Measurements from ENCODE around the gene LTO1.

The LTO1 gene

GRCh38 chr11:69656536-69657455, 18.4 kb downstream of the LTO1 start:
- no peak for DNase-seq

DNA sequence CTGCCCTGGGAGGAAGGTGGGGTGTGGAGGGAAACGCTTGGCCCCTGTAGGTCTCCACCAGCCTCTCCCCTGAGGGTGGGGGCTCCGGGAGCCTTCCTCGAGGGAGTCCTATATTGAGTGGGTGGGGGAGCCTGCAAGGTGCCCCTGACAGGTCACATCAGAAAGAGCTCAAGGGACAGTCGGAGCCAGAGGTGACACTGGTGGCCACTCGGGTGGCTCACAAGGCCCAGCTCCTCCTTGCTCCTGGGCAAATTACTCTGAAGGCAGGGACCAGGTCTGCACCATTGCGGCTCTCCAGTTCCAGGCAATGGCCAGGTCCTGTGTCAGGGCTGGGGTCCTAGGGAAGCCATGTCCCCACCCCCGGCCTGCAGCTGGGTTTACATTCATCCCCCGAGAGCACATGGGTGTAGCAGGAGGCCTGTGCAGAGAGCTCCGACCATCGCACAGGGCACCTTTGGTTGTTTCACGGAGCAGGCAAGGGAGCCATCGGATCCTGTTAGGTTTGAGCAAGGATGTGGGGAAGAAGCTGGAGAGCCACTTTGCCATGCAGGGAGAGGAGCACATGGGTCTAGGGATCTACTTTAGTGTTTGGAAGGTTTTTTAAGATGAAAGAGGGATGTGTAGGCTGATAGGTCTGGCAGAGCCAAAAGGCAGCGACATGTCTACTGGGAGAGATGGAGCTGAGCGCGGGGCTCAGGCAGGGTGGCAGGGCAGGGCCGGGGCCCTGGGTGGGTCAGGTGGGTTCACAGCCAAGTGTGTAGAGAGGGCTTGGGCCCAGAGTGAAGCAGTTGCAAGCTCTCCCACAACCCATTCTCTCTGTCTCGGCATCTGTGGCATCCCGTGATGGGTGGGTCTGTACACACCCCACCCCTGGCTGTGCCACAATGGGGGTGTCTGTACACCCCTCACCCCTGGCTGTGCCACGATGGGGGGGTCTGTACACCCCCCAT, 19.4 kb downstream of the LTO1 start:
- no peak for DNase-seq

DNA sequence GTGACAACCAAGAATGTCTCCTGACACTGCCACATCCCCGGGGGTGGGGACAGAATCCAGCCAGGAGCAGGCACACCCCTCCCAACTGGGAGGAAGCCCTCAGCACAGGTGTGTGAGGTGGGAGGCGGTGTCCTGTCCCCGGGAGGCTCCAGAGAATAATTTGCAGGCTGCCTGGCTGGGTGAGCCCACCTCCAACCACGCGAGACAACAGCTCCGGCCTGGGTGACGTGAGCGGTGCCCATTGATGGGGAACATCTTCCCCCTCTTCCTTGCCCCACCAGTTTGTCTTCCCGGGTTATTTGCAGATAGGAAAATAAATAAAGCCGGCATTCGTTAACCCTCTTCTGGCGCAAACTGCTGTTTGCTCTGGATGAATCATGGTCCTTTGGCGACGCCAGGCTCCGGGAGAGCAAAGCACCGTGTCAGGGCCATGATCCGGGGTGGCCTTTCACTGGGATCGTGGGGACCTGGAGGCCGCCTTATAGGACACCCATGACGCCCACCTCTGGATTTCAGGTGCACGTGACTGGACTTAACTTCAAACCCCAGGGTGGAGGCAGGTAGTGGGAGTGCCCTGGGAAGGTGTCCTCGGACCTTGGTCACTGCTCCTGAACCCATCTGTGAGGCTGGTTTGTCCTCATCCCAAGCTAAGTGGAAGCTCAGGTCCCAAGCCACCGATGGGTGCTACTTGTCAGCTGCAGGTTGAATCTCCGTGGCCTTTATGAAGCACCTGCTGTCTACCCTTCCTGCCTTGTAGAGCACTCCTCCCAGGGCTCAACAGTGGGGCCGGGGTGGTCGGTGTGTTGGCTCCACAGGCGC, 20.3 kb downstream of the LTO1 start:
- DNase-seq = no peak

DNA sequence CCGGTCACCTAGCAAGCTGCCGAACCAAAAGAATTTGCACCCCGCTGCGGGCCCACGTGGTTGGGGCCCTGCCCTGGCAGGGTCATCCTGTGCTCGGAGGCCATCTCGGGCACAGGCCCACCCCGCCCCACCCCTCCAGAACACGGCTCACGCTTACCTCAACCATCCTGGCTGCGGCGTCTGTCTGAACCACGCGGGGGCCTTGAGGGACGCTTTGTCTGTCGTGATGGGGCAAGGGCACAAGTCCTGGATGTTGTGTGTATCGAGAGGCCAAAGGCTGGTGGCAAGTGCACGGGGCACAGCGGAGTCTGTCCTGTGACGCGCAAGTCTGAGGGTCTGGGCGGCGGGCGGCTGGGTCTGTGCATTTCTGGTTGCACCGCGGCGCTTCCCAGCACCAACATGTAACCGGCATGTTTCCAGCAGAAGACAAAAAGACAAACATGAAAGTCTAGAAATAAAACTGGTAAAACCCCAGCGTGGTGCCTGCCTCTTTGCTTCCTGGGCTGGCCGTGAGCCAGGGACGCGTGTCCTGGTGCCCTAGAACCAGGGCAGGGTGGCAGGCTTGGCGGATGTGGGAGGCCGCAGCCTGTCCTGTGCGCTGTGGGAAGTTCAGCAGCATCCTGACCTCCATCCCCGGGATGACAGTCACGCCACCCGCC, 21.0 kb downstream of the LTO1 start:
- DNase-seq = no peak

- DNase-seq = no peak
These were observed 21.7 kb downstream of the LTO1 start for GRCh38 chr11:69653406-69653960.

DNA sequence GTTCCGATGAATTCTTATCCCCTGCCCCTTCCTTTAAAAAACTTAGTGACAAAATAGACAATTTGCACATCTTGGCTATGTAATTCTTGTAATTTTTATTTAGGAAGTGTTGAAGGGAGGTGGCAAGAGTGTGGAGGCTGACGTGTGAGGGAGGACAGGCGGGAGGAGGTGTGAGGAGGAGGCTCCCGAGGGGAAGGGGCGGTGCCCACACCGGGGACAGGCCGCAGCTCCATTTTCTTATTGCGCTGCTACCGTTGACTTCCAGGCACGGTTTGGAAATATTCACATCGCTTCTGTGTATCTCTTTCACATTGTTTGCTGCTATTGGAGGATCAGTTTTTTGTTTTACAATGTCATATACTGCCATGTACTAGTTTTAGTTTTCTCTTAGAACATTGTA, 22.2 kb downstream of the LTO1 start:
- no peak for DNase-seq

GRCh38 chr11:69651834-69652620, 23.1 kb downstream of the LTO1 start:
- DNase-seq = no peak

- DNase-seq = no peak
These were observed 24.3 kb downstream of the LTO1 start for GRCh38 chr11:69650832-69651344.

- DNase-seq = no peak
These were observed 24.9 kb downstream of the LTO1 start for GRCh38 chr11:69650081-69650831.

DNA sequence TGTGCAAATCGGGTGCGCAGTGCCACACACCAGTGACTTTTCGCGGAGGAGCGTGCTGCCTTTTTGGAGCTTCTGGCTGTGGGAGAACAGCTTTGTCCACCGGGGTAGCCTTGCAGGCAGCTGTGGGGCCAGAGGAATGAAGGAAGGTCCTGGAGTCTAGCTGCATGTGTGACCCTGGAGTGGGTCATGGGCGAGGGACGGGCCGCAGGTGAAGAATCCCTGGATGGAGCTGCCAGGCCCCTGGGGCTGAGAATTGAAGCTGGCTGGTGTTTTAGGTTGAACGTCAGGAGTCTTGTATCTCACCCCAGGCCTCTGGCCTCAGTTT, 25.6 kb downstream of the LTO1 start:
- no peak for DNase-seq

DNA sequence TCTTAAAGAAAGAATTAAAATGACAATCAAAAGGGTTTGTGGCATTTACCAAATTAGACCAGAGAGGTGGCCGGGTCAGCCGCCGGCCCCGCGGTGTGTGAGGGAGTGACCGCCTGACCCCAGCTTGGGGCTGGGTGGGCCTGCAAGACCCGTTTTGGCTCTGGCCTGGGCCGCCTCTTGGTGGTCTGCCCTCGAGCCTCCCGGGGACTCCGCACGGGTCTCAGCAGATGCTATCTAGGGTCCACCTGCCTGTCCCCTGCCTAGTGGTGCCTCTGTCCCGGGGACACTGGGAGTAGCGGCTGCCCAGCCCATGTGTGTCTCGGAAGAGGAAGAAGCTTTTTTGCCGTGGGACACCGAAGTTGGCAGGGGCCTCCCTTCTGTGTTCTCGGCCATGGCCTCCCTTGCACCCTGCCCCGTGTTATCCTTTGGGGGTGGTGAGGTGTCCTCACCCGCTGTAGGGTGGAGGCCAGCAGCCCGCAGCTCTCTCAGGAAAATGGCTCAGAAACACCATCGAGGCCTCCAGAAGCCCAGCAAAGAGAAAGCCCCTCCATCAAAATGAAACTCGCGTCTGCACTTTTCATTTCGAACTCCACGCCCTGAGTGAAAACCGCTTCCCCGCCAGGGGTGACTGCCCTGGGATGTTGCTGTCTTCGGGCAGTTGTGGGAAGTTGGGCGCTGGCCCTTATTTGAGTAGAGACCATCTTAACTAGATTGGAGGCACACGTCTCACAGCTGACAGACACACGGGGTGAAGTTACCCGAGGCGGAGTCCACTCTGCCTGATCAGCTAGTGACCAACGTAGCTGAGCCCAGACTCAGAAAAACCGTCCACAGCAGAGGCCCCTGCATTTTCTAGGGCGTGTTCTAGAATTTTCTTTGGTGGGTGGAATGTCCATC, 26.2 kb downstream of the LTO1 start:
- DNase-seq = no peak

GRCh38 chr11:69647761-69648497, 27.2 kb downstream of the LTO1 start:
- no peak for DNase-seq

DNA sequence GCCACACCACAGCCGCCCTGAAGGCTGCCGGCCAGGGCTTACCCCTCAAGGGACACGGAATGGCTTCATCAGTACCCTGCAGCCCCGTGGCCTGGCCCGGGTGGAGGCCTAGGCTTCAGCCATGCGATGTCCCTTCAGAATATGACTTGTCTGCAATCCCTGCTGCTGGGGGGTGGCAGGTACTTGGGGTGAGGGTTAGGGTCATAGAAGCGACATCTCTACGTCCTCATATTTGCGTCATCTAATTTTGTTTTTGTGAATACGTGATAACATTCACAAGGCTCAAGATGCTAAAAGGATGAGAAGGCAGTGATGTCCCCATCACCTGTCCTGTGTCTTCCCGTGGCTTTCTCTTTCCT, 27.8 kb downstream of the LTO1 start:
- DNase-seq = no peak

DNA sequence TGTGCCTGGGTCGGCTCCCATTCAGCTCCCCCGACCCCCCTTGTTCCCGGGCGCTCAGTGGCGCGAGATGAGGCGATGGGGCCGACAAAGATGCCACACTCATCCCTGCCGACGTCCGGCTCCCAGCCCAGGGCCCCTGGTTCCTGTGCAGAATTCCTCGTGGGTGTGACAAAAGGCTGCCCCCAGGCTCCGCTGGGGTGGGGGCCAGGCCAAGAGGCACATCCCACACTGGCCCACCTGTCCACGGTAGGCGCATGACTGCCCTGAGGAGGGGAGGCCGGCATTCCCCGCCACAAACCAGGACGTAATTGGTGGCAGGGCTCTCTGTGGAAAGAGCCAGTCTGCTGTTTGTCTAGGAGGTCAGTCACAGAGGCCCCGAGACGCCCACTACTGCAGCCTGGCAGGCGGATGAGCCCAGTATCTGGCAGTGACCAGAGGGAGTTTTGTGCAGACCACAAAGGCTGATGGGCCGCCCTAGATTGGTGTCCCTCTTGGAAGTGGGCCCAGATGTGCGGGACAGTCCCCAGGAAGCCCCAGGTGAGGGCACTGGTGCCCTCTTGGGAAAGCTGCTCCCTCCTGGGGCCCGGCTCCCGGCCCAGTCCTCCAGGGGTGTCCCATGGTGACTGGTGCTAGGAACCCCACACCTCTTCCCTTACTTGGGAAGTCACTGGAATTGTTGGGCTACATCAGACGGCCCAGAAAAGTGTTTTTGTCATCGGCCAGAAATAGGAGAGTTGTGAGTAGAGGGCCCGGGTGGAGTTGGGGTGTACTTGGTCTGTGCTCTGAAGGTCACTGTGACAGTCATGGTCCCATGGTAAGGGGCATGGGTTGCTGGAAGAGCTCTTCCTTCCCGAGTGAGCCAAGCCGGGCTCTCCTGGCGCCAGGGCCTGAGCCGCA, 28.4 kb downstream of the LTO1 start:
- no peak for DNase-seq

DNA sequence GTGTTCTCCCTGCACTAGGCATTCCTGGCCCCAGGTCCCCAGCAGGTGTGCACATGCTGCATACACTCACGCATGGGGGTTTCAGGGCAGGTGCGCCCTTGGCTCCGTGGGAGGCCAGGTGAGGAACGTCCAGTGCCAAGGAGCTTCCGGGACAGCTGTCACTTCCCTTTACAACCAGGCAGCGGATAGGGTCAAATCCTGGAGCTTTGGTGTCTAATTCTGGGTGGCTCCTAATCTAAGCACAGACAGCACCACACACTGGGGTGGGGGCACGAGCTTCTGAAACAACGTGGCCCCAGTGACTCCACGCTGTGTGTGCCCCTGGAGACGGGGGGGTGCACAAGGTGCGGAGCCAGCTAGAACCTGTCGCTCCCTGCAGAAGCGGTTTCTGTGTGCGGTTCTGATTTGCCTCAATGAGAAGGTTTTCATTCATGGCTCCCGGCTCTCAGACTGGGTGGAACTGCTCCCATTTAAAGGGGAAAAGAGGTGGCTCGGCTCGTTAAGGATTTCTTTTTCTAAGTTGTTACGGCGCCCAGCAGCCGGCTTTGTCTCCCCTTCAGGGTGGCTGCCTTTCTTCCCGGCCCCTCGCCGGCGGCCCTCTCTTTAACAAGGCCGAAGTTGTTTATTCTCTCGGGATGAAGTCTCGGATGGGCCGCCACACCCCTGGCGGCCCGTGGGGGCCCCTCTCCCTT, 29.2 kb downstream of the LTO1 start:
- no peak for DNase-seq

DNA sequence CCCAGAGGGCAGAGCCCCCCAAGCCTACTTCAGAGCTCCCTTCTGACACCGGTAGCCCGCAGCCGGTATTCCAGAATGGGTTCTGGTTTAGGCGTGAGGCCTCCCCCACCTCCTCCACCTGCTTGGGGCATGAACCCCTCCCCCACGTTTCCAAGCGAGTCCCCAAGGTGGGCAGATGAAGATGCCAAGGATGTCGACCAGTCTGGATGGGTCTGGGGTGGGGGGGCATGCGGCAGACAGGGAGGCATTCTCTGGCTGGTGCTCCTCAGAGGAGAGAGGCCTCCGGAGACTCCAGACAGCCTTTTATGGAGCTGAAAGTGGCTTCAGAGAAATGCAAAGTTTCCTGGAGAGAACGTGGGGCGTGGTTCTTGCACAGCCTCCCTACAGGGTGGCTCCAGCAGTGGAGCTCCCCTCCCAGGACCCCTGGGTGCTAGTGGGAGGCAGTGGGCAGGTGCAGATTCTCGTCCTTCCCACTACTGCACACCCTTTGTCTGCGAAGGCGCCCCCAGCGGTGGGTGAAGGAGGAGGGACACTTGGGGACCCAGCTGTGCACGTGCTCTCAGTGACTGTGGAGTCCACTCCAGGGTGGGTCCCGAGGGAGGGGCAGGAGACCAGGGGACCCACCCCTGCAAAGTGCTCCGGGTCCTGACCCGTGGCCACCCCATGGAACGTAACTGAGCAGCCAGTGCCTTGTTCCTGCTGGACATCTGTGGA, 30.0 kb downstream of the LTO1 start:
- DNase-seq = no peak

All from stimulated activated CD4-positive, alpha-beta T cell treated with anti-CD3 and anti-CD28 coated beads, Interleukin-12 subunit alpha, Interleukin-12 subunit beta, amount 100 ng/mL, for 4 hours (primary cell).